ENCODE results near the gene ANTXR1. TPM values are rescaled to one million over a fixed set of nuclear protein-coding genes. Genes with fewer than 3 reads are reported as not detected.

The ANTXR1 gene
- total RNA-seq, 1 donor from 2014 or later: 54.3 TPM

- no peak for TF ChIP-seq CTCF (IDR thresholded peaks at IDR 0.05)
- Histone ChIP-seq H3K27me3 (ENCODE audit: low read depth) (no peaks in the 10 kb centered on the region), H3K9me3 (no peaks in the 10 kb centered on the region), H3K36me3 (peaks cover 4% of the 10 kb centered on the region), H3K4me3 (no peak overlapping the region), H3K27ac (no peak overlapping the region), H3K4me1 (peaks cover 5% of the 10 kb centered on the region)
- no peak for ATAC-seq
- intact Hi-C loops (cut with DNase I): no loop called here
- no peak for DNase-seq
These were observed 34.7 kb downstream of the ANTXR1 start for GRCh38 chr2:69047625-69048145.

- no peak for ATAC-seq
- no peak overlapping the region for H3K27ac ChIP-seq
- H3K36me3 ChIP-seq: peaks cover 2% of the 10 kb centered on the region
- no peak overlapping the region for H3K4me3 ChIP-seq
- DNase-seq: no peak
- no peaks in the 10 kb centered on the region for H3K27me3 ChIP-seq (ENCODE audit: low read depth)
- TF ChIP-seq CTCF (IDR thresholded peaks at IDR 0.05): no peak
- intact Hi-C loops (cut with DNase I): no loop called here
- H3K9me3 ChIP-seq: no peaks in the 10 kb centered on the region
- peaks cover 5% of the 10 kb centered on the region for H3K4me1 ChIP-seq
These were observed 37.8 kb downstream of the ANTXR1 start for GRCh38 chr2:69050802-69051201.

GRCh38 chr2:69053416-69053965, 40.5 kb downstream of the ANTXR1 start:
- peaks cover 14% of the 10 kb centered on the region for H3K4me1 ChIP-seq
- ATAC-seq (no peak), DNase-seq (no peak)
- H3K9me3 ChIP-seq: no peaks in the 10 kb centered on the region
- intact Hi-C loops (cut with DNase I): no loop called here
- no peak overlapping the region for H3K4me3 ChIP-seq
- no peak for TF ChIP-seq CTCF (IDR thresholded peaks at IDR 0.05)
- no peaks in the 10 kb centered on the region for H3K27me3 ChIP-seq (ENCODE audit: low read depth)
- no peak overlapping the region for H3K27ac ChIP-seq
- H3K36me3 ChIP-seq: no peaks in the 10 kb centered on the region

- Histone ChIP-seq H3K36me3 (no peaks in the 10 kb centered on the region), H3K4me1 (peaks cover 14% of the 10 kb centered on the region), H3K27me3 (ENCODE audit: low read depth) (no peaks in the 10 kb centered on the region), H3K9me3 (no peaks in the 10 kb centered on the region), H3K4me3 (no peak overlapping the region), H3K27ac (no peak overlapping the region)
- intact Hi-C loops (cut with DNase I): no loop called here
- DNase-seq (no peak), ATAC-seq (no peak)
- no peak for TF ChIP-seq CTCF (IDR thresholded peaks at IDR 0.05)
These were observed 41.5 kb downstream of the ANTXR1 start for GRCh38 chr2:69054431-69054830.

- Histone ChIP-seq H3K36me3 (no peaks in the 10 kb centered on the region), H3K4me3 (no peak overlapping the region), H3K27ac (no peak overlapping the region), H3K9me3 (no peaks in the 10 kb centered on the region), H3K4me1 (peaks cover 14% of the 10 kb centered on the region), H3K27me3 (ENCODE audit: low read depth) (no peaks in the 10 kb centered on the region)
- intact Hi-C loops (cut with DNase I): no loop called here
- no peak for DNase-seq
- ATAC-seq: no peak
- TF ChIP-seq CTCF (IDR thresholded peaks at IDR 0.05): no peak
These were observed 42.9 kb downstream of the ANTXR1 start for GRCh38 chr2:69055688-69056470.

Measured in lower lobe of right lung (tissue), 2 donors.